K562 (cell line): ENCODE results near the gene LOXHD1. TPM values are rescaled to one million over a fixed set of nuclear protein-coding genes. Genes with fewer than 3 reads are reported as not detected.

ENCODE experiments used
- REST ChIP-seq, 2 experiments: fragments of 450-650 bp; formaldehyde crosslinking in 1 of 2; IDR thresholded peaks; 2 replicates each; pipeline versions ENCODE4 v1.4.0 to v1.6.1; 2014 to 2020; ENCODE audit warnings: mild to moderate bottlenecking in 2 of 2, borderline replicate concordance in 1 of 2, low read depth in 1 of 2
- polyA plus RNA-seq, 8 experiments: library from polyadenylated mRNA; depleted of rRNA in 4 of 8; stranded (reverse) in 5 of 8; unstranded in 3 of 8; fragments of >200 nt; fragmentation: Nextera tagmentation in 2 of 8; fragmentation: Illumina TruSeq in 1 of 8; extraction: Ambion mirVana in 2 of 8; extraction: Trizol in 1 of 8; gene quantifications; 2 replicates each; pipeline versions ENCODE4 v1.2.1 to v1.2.3, GENCODE V29; 2011 to 2014; ENCODE audit warnings: inconsistent platforms in 1 of 8, missing spikeins in 1 of 8
- total RNA-seq, 7 experiments: library from RNA; depleted of rRNA in 6 of 7; stranded (reverse); fragments of >200 nt in 6 of 7; fragmentation: Illumina TruSeq in 2 of 7; extraction: Trizol in 2 of 7; gene quantifications; 2 replicates each; pipeline versions ENCODE4 v1.2.1 to v1.2.3, GENCODE V29; 2011 to 2021; ENCODE audit warnings: low replicate concordance in 1 of 7

Gene LOXHD1
- total and polyA plus RNA-seq, 9 of the 15 experiments (the other 6 are each of a cell fraction or from before 2014, with no cell fraction given) = not detected

DNA sequence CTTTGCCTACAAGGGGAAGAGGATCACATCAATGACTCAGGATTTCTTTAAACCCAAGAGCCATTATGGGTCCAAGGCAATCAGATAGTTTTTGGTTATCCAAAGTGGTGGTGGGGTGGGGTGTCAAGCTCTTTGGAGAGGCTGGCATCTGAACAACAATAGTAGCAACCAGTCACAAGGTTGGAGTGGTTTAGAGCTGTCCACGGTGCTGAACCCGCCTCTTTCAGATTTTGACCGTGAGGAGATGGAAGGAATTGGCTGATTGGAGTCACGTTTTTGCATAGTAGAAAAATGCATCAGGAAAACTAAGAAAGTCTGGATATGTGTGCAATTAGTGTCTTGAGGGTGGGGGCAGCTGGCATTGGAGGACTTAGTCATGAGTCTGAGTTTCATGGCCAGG, 159.9 kb downstream of the LOXHD1 start (continued):
- TF ChIP-seq REST (IDR thresholded peaks at IDR 0.05; ENCODE audit: borderline replicate concordance) = peak; percentile 98
- peak; percentile 96 for TF ChIP-seq REST (CRISPR knock-in tag; IDR thresholded peaks at IDR 0.05; ENCODE audit: low read depth)
